Pons (tissue), 1 donor: ENCODE results near the gene SV2B.
A peak's percentile ranks its signal among the peaks of the same experiment; 100 is the strongest.

Source experiments
- DNase-seq: peaks from one replicate; pipeline ENCODE4 v3.0.0-alpha.2; 2016; ENCODE audit warnings: low spot score

The SV2B gene

GRCh38 chr15:91268510-91268909 lies 168.5 kb downstream of the SV2B start:
- DNase-seq = no peak

GRCh38 chr15:91270747-91271146 lies 170.7 kb downstream of the SV2B start:
- DNase-seq = no peak

- peak; percentile 83 for DNase-seq
These were observed 171.6 kb downstream of the SV2B start for GRCh38 chr15:91271565-91272153.

GRCh38 chr15:91275844-91276243 lies 175.8 kb downstream of the SV2B start:
- DNase-seq = no peak

GRCh38 chr15:91278951-91279350 lies 178.9 kb downstream of the SV2B start:
- DNase-seq = no peak

GRCh38 chr15:91279486-91279885 lies 179.4 kb downstream of the SV2B start:
- no peak for DNase-seq

- no peak for DNase-seq
These were observed 181.9 kb downstream of the SV2B start for GRCh38 chr15:91281947-91282346.

GRCh38 chr15:91282486-91282885 lies 182.4 kb downstream of the SV2B start:
- no peak for DNase-seq

GRCh38 chr15:91283155-91283554 lies 183.1 kb downstream of the SV2B start:
- no peak for DNase-seq

GRCh38 chr15:91284758-91285466 lies 184.9 kb downstream of the SV2B start:
- DNase-seq = no peak

GRCh38 chr15:91289324-91289723 lies 189.3 kb downstream of the SV2B start:
- DNase-seq = peak; percentile 22

- DNase-seq = no peak
These were observed 190.5 kb downstream of the SV2B start for GRCh38 chr15:91290553-91290952.

- peak; percentile 31 for DNase-seq
These were observed 191.6 kb downstream of the SV2B start for GRCh38 chr15:91291673-91292072.

GRCh38 chr15:91294344-91294743 lies 194.3 kb downstream of the SV2B start:
- DNase-seq = no peak

- DNase-seq = no peak
These were observed 194.7 kb downstream of the SV2B start for GRCh38 chr15:91294795-91295194.

- DNase-seq = no peak
These were observed 198.0 kb downstream of the SV2B start for GRCh38 chr15:91298101-91298500.

GRCh38 chr15:91302588-91303439 lies 202.8 kb downstream of the SV2B start:
- DNase-seq = peak; percentile 88

- DNase-seq = no peak
These were observed 204.2 kb downstream of the SV2B start for GRCh38 chr15:91304210-91304609.

GRCh38 chr15:91304786-91305185 lies 204.7 kb downstream of the SV2B start:
- no peak for DNase-seq

- no peak for DNase-seq
These were observed 206.1 kb downstream of the SV2B start for GRCh38 chr15:91306144-91306543.

- DNase-seq = no peak
These were observed 207.5 kb downstream of the SV2B start for GRCh38 chr15:91307601-91308000.

- no peak for DNase-seq
These were observed 208.1 kb downstream of the SV2B start for GRCh38 chr15:91308199-91308598.

- DNase-seq = no peak
These were observed 208.8 kb downstream of the SV2B start for GRCh38 chr15:91308855-91309254.
